Uterus (tissue), 4 donors: ENCODE data around the gene CCNL2. TPM values are rescaled to one million over a fixed set of nuclear protein-coding genes. Genes with fewer than 3 reads are reported as not detected.

Source experiments
- DNase-seq, 2 donors: peaks; one replicate each; pipeline ENCODE4 v3.0.0-alpha.2; 2019 to 2020
- H3K27ac ChIP-seq, 2 donors: fragments of 200-600 bp; sonication (generic); 1 replicate in 1 of 2; 2 replicates in 1 of 2; pipeline ENCODE4 v1.5.1; 2016 to 2018
- H3K27me3 ChIP-seq, 2 donors: fragments of 200-600 bp; sonication (generic); one replicate each; pipeline ENCODE4 v1.5.1; 2018 to 2019; ENCODE audit warnings: control low read depth in 1 of 2
- H3K36me3 ChIP-seq, 2 donors: fragments of 200-600 bp; sonication (generic); one replicate each; pipeline ENCODE4 v1.5.1; 2019; ENCODE audit warnings: control low read depth in 1 of 2
- H3K4me1 ChIP-seq, 2 donors: fragments of 200-600 bp; sonication (generic); one replicate each; pipeline ENCODE4 v1.5.1; 2018 to 2019; ENCODE audit warnings: control low read depth in 1 of 2
- H3K4me3 ChIP-seq, 2 donors: fragments of 200-600 bp; sonication (generic); 1 replicate in 1 of 2; 2 replicates in 1 of 2; pipeline ENCODE4 v1.5.1; 2018 to 2019; ENCODE audit warnings: mild to moderate bottlenecking in 1 of 2
- H3K9me3 ChIP-seq, 2 donors: fragments of 200-600 bp; sonication (generic); one replicate each; pipeline ENCODE4 v1.5.1; 2019; ENCODE audit warnings: control low read depth in 1 of 2
- CTCF ChIP-seq, 4 experiments: fragments of 200-600 bp in 2 of 4; fragments of 450-650 bp in 2 of 4; sonication (generic) in 2 of 4; IDR thresholded peaks; one replicate each; pipeline ENCODE4 v1.5.1; 2016 to 2019; ENCODE audit warnings: antibody characterized with exemption in 4 of 4, mild to moderate bottlenecking in 2 of 4, moderate library complexity in 1 of 4
- POLR2A ChIP-seq, 2 donors: fragments of 450-650 bp; IDR thresholded peaks; one replicate each; pipeline ENCODE4 v1.6.1; 2016; ENCODE audit warnings: antibody characterized with exemption in 2 of 2, mild to moderate bottlenecking in 1 of 2, moderate library complexity in 1 of 2
- intact Hi-C: fragments of 100-400 bp; cut with DNase I; formaldehyde crosslinking; loops from one replicate; pipeline ENCODE4 v1.15.1; 2023; ENCODE audit warnings: low total_unique reads
- total RNA-seq, 4 donors: library from RNA; depleted of rRNA in 3 of 4; stranded (reverse); fragments of >200 nt in 3 of 4; gene quantifications; one replicate each; pipeline versions ENCODE4 v1.1.0 to v1.2.4, GENCODE V29; 2014 to 2023
- donor health status: DM: yes; HTN: yes; CAD: no.

The CCNL2 gene
- total RNA-seq, 4 donors from 2014 or later = 207 to 351 (median 281) TPM

GRCh38 chr1:1436630-1437032 is 37.5 kb upstream of the CCNL2 start:
- peak overlapping the region in 1 of 2 donors; percentile 34 for H3K4me3 ChIP-seq
- no peak for DNase-seq
- H3K9me3 ChIP-seq = no peaks in the 10 kb centered on the region
- intact Hi-C loops = no loop called here
- H3K27me3 ChIP-seq = no peaks in the 10 kb centered on the region
- peaks cover 4 to 46% of the 10 kb centered on the region in 2 donors for H3K4me1 ChIP-seq
- H3K36me3 ChIP-seq = no peaks in the 10 kb centered on the region
- H3K27ac ChIP-seq = no peak overlapping the region
- TF ChIP-seq CTCF (IDR thresholded peaks at IDR 0.05) = no peak
- TF ChIP-seq POLR2A (IDR thresholded peaks at IDR 0.05) = no peak

- peak in 1 of 2 donors; percentile 22 for DNase-seq
- H3K36me3 ChIP-seq = no peaks in the 10 kb centered on the region
- no peaks in the 10 kb centered on the region for H3K9me3 ChIP-seq
- intact Hi-C loops = no loop called here
- H3K27me3 ChIP-seq = no peaks in the 10 kb centered on the region
- peak overlapping the region; percentile 34 to 44 for H3K4me3 ChIP-seq
- TF ChIP-seq POLR2A (IDR thresholded peaks at IDR 0.05) (no peak), CTCF (IDR thresholded peaks at IDR 0.05) (no peak)
- peaks cover 1 to 52% of the 10 kb centered on the region in 2 donors for H3K4me1 ChIP-seq
- peak overlapping the region; percentile 22 to 95 for H3K27ac ChIP-seq
Observed at GRCh38 chr1:1435911-1436629, 36.9 kb upstream of the CCNL2 start.

GRCh38 chr1:1435106-1435903 is 36.2 kb upstream of the CCNL2 start, which contains the start of gene VWA1:
Gene VWA1, plus strand, starts transcription at chr1:1435690. Its CDS starts 59 bp downstream, at chr1:1435749.
- H3K36me3 ChIP-seq = no peaks in the 10 kb centered on the region
- H3K4me1 ChIP-seq = peaks cover 3 to 59% of the 10 kb centered on the region in 2 donors
- no peak for TF ChIP-seq CTCF (IDR thresholded peaks at IDR 0.05)
- peak; percentile 51 to 73 for TF ChIP-seq POLR2A (IDR thresholded peaks at IDR 0.05)
- DNase-seq = peak; percentile 73 to 82
- peak within 1 kb of the TSS; percentile 95 to 98 for H3K27ac ChIP-seq
- H3K4me3 ChIP-seq = peak within 1 kb of the TSS; percentile 34 to 44
- no peaks in the 10 kb centered on the region for H3K9me3 ChIP-seq
- no peaks in the 10 kb centered on the region for H3K27me3 ChIP-seq
- intact Hi-C loops = no loop called here

GRCh38 chr1:1434824-1435105 is 35.6 kb upstream of the CCNL2 start:
- peak overlapping the region; percentile 95 to 98 for H3K27ac ChIP-seq

More at GRCh38 chr1:1434824-1435105, 35.6 kb upstream of the CCNL2 start:
- Histone ChIP-seq H3K4me1 (peaks cover 6 to 60% of the 10 kb centered on the region in 2 donors), H3K36me3 (no peaks in the 10 kb centered on the region), H3K27me3 (no peaks in the 10 kb centered on the region), H3K9me3 (no peaks in the 10 kb centered on the region), H3K4me3 (peak overlapping the region in 1 of 2 donors; percentile 34)
- TF ChIP-seq POLR2A (IDR thresholded peaks at IDR 0.05) (no peak), CTCF (IDR thresholded peaks at IDR 0.05) (no peak)
- intact Hi-C loops = no loop called here
- no peak for DNase-seq
